ENCODE results near the gene MYL4. TPM values are rescaled to one million over a fixed set of nuclear protein-coding genes. Genes with fewer than 3 reads are reported as not detected.

Gene MYL4
- total and polyA plus RNA-seq, 2 donors (not counting 3 experiments of a cell fraction or from before 2014, with no cell fraction given): 2.0 to 2.1 TPM

- Histone ChIP-seq H2AFZ (ENCODE audit: low read depth, low read length) (no peak overlapping the region), H3K4me2 (ENCODE audit: insufficient read depth, low read length) (no peak overlapping the region), H3K4me1 (ENCODE audit: control insufficient read depth, extremely low read depth, insufficient read depth, low read length) (no peaks in the 10 kb centered on the region), H3K4me3 (replicated peaks in 1 of 3; ENCODE audit: insufficient read depth in 1 of 3, low read depth in 1 of 3, low read length in 3 of 3) (no peak overlapping the region), H3K36me3 (ENCODE audit: control insufficient read depth in 2 of 2, extremely low read depth in 1 of 2, insufficient read depth in 2 of 2, low read length in 2 of 2) (no peaks in the 10 kb centered on the region), H3K9me1 (replicated peaks; ENCODE audit: control insufficient read depth, extremely low read depth, insufficient read depth, low read length) (no peaks in the 10 kb centered on the region), H3K9ac (replicated peaks; ENCODE audit: extremely low read depth, insufficient read depth, low read length) (no peak overlapping the region), H3K9me3 (replicated peaks; ENCODE audit: control insufficient read depth, insufficient read depth, low read length) (no peaks in the 10 kb centered on the region), H3K27me3 (ENCODE audit: control insufficient read depth in 2 of 2, insufficient read depth in 2 of 2, low read length in 2 of 2) (no peaks in the 10 kb centered on the region), H3K27ac (ENCODE audit: insufficient read depth, low read depth, low read length) (no peak overlapping the region), H3K79me2 (ENCODE audit: control insufficient read depth, insufficient read depth, low read length) (no peaks in the 10 kb centered on the region), H4K20me1 (replicated peaks; ENCODE audit: control insufficient read depth, extremely low read depth, insufficient read depth, low read length) (no peaks in the 10 kb centered on the region)
- dilution Hi-C loops (cut with MboI; ENCODE audit: extremely low pct_ligation_motif_present, low sequenced_read_pairs): no loop called here
- BruUV-seq (replicated peaks): no TSS peak
- CTCF ChIA-PET: interaction anchor here (0.8 to 2.5 kb wide), 2 partner anchors 13 to 110 kb away, joined by 3 to 15 read pairs; no protein-coding TSS in a partner anchor
- no peak for TF ChIP-seq MYC (IDR thresholded peaks at IDR 0.05; ENCODE audit: low read depth, low read length)
- TF ChIP-seq, protein P1, sequence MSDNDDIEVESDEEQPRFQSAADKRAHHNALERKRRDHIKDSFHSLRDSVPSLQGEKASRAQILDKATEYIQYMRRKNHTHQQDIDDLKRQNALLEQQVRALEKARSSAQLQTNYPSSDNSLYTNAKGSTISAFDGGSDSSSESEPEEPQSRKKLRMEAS (IDR thresholded peaks at IDR 0.05; ENCODE audit: insufficient read depth, insufficient read length): no peak
- no peak for TF ChIP-seq EZH2 (IDR thresholded peaks at IDR 0.05; ENCODE audit: borderline replicate concordance, low read depth, low read length, severe bottlenecking)
- TF ChIP-seq GATA2 (IDR thresholded peaks at IDR 0.05; ENCODE audit: insufficient read depth, insufficient read length, low read depth, low read length): no peak
- no peak for TF ChIP-seq POLR2AphosphoS5 (IDR thresholded peaks at IDR 0.05; ENCODE audit: insufficient read depth, low read depth, low read length)
- no peak for TF ChIP-seq FOS (IDR thresholded peaks at IDR 0.05; ENCODE audit: borderline replicate concordance, insufficient read depth, low read length)
- TF ChIP-seq POLR2A (IDR thresholded peaks at IDR 0.05; ENCODE audit: low read depth, low read length): no peak
- no peak for TF ChIP-seq JUN (IDR thresholded peaks at IDR 0.05; ENCODE audit: borderline replicate concordance, insufficient read depth, insufficient read length, low read depth)
- TF ChIP-seq CTCF (IDR thresholded peaks at IDR 0.05; ENCODE audit: extremely low read depth in 1 of 2, insufficient read depth in 1 of 2, low read depth in 1 of 2, low read length in 2 of 2): no peak
- intact Hi-C loops (cut with micrococcal nuclease): no loop called here
- DNase-seq (ENCODE audit: low read depth, low spot score) (no peak), FAIRE-seq (no peak)
- POLR2A ChIA-PET: interaction anchor here (0.5 kb wide), 1 partner anchor 1442 kb away, joined by 4 read pairs; no protein-coding TSS in a partner anchor
These were observed 3.7 kb upstream of the MYL4 start for GRCh38 chr17:47205419-47205963.

Data from endothelial cell of umbilical vein (primary cell).